ENCODE results near the gene PGD.
"Not testable (repeated sequence)": the region's sequence is repeated elsewhere in the genome, so short reads cannot be mapped to it uniquely, and the experiment has no call there.

Gene PGD

DNA sequence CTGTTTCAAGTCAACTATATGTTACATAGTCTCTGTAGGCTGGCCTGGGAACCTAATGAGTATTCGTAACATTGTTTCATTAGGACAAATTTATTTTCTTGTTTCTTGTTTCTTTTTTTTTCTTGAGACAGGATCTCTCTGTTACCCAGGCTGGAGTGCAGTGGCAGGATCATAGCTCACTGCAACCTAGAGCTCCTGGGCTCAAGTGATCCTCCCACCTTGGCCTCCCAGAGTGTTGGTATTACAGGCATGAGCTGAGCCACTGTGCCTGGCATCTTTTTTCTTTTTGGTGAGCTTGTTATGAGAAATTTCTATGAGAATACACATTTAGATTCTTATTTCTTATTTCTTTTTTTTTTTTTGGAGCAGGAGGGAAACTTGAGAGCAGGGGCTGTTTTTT lies 38.2 kb downstream of the PGD start:
- no peak for DNase-seq (ENCODE audit: low read depth)

DNA sequence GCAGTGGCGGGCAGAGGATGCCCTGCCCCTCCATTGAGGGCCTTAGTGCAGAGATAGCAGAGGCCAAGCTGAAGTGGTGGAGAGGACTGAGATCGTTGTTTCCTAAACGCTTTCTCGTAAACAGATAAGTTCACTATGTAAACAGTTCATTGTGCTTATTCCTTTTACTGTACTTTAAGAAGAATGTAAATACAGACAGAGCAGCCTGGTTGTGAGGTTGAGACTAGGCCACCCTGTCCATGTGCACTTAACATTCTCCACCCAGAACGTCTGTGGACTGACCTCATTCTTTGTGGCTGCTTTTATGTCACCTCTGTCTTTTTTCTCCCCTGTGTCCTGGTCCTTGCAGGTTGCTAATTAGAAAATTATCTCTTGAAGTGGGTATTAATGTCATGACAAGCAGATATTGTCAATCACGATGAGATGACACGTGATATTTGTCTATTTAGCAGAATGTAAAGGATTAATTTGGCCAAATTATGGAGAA lies 39.9 kb downstream of the PGD start:
- no peak for DNase-seq (ENCODE audit: low read depth)

DNA sequence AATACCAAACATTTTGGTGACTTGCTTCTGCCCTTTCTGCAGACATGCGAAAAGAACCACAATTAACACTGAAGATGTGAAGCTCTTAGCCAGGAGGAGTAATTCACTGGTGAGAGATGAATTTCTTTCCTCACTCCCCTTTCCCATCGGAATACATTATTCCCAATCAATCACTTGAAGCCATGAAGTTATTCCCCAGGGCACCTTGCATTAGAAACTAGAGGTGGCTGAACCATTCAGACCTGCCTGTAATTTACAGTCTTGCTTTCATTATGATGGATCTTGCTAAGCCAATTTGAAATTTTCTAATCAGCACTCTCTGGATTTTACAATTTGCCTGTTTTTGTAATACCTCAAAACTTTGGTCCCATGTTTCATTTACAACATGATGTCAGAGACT lies 41.4 kb downstream of the PGD start:
- no peak for DNase-seq (ENCODE audit: low read depth)

GRCh38 chr1:10440794-10441193 lies 41.9 kb downstream of the PGD start:
- DNase-seq (ENCODE audit: low read depth), result no peak

DNA sequence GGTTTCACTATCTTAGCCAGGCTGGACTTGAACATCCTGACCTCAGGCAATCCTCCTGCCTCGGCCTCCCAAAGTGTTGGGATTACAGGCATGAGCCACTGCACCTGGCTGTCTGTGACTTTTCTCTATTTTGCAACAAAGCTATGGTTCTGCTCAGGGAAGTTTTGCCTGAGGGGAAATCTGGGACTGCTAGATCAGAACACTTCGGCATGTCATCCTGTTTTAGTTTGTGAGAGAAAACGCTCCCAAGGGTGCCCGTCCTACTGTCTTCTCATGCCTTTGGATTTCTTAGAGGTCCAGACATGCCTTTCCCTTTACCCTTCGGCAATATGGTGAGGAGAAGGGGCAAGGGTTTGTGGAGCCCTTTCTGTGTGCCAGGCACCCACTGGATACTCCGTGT lies 45.4 kb downstream of the PGD start:
- no peak for DNase-seq (ENCODE audit: low read depth)

GRCh38 chr1:10444795-10445397 lies 46.0 kb downstream of the PGD start:
- no peak for DNase-seq (ENCODE audit: low read depth)

DNA sequence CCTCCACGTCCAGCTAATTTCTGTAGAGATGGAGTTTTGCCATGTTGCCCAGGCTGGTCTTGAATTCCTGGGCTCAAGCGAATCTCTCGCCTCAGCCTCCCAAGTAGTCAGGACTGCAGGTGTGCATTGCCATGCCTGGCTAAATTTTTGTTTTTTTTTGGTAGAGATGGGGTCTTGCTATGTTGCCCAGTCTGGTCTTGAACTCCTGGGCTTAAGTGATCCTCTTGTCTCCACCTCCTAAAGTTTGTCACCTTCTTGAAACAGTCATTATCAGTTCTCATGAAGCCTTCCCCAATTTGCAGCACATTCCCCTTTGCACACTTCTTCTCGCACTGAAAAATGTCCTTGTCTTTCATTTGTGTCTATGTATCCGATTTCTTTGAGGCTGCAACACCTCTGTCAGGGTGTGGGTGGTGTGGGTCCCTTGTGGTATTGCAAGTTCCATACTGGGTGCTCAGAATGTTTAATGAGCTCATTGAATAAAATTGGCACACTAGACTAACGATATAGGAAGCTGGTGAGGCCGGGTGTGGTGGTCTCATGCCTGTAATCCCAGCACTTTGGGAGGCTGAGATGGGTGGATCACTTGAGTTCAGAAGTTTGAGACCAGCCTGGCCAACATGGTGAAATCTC lies 48.0 kb downstream of the PGD start:
- DNase-seq (ENCODE audit: low read depth), result no peak

GRCh38 chr1:10449751-10450150 lies 50.9 kb downstream of the PGD start, which contains the start of gene CORT:
Gene CORT, plus strand, starts transcription at chr1:10450031. Its CDS starts 193 bp downstream, at chr1:10450224.
- no peak for DNase-seq (ENCODE audit: low read depth)

DNA sequence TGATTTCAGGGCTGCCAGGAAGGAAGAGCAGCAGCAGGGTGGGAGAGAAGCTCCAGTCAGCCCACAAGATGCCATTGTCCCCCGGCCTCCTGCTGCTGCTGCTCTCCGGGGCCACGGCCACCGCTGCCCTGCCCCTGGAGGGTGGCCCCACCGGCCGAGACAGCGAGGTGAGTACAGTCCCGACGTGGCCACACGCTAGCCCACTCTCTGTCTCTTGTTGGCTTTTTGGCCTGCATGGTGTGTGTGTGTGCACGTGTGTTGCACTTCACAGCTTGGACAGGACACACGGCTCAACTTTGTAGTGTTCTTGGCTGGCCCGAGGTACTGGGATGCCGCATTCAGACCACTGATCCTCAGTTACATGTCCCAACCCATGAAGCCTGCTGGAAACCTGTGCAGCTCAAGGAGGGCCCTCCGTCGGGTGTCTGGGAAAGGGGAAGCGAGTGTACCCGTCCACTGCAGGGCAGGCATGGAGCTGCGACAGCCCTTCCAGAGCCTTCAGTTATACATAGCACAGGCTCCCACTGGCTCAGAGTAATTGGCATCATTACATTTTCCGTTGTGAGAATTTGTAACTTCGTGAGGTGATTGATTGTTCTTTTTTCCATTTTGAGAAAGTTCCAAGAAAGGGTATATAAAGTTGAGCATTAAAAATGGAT lies 51.4 kb downstream of the PGD start:
- no peak for DNase-seq (ENCODE audit: low read depth)

GRCh38 chr1:10450836-10451235 lies 52.0 kb downstream of the PGD start:
- no peak for DNase-seq (ENCODE audit: low read depth)

DNA sequence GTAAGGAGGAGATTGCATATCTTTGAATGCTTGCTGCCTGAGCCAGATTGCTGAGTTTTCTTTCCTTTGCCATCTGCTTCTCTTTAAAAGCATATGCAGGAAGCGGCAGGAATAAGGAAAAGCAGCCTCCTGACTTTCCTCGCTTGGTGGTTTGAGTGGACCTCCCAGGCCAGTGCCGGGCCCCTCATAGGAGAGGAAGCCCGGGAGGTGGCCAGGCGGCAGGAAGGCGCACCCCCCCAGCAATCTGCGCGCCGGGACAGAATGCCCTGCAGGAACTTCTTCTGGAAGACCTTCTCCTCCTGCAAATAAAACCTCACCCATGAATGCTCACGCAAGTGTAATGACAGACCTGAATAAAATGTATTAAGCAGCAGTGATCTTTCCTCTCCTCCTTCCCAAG lies 52.4 kb downstream of the PGD start:
- DNase-seq (ENCODE audit: low read depth), result peak; percentile 49

DNA sequence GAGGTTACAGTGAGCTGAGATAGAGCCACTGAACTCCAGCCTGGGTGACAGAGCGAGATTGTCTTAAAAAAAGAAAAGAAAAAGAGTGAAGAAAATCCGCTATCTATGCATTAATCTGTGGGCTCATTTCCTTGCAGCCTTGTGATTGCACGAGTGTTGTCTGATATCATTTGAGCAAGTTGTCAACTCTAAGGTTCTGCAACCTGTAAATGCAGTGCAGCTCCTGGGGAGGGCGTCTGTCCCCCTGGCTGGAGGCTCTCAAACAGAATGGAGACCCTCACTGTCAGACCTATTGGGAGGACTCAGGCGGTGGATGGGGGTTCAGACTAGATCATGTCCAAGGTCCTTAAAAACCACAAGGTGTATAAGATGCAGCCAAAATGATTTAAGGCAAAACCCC lies 57.2 kb downstream of the PGD start:
- DNase-seq (ENCODE audit: low read depth), result no peak

DNA sequence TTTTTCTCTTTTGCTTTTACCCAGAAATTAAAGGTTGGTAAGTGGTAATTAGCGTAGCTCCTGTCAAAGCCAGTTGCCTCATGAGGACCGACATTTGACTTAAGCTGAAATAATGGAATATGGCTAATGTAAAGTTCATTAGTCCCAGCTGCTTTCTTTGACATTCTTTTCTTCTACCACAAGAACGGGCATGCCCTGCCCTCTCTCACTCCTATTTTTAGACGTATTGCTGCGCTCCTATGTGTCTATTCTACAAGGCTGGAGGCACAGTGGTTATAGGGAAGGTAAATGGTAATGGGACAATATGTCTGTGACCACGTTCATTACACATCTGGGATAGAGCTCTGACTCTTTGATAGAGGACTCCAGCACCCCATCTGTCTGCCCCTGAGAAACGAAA lies 57.8 kb downstream of the PGD start:
- no peak for DNase-seq (ENCODE audit: low read depth)

- not testable (repeated sequence) for DNase-seq (ENCODE audit: low read depth)
Observed at GRCh38 chr1:10457462-10457861, 58.6 kb downstream of the PGD start.

DNA sequence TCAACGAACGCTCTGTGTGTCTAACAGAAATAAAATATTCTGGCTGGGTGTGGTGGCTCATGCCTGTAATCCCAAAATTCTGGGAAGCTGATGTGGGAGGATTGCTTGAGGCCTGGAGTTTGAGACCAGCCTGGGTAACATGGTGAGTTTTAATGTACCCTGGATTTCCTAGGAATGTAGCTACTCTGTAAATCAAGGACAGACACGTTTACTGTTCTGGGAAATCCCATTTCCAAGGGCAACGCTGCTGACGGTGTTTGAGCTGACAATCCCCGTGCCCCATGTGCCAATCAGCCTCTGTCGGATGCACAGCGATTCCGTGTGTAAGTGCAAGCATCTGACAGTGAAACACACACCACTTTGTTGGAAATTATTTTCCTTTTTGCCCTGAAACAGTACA lies 59.0 kb downstream of the PGD start:
- DNase-seq (ENCODE audit: low read depth), result no peak

- DNase-seq (ENCODE audit: low read depth), result peak; percentile 42
Observed at GRCh38 chr1:10459184-10459583, 60.3 kb downstream of the PGD start.

GRCh38 chr1:10467078-10467477 lies 68.2 kb downstream of the PGD start:
- no peak for DNase-seq (ENCODE audit: low read depth)

DNA sequence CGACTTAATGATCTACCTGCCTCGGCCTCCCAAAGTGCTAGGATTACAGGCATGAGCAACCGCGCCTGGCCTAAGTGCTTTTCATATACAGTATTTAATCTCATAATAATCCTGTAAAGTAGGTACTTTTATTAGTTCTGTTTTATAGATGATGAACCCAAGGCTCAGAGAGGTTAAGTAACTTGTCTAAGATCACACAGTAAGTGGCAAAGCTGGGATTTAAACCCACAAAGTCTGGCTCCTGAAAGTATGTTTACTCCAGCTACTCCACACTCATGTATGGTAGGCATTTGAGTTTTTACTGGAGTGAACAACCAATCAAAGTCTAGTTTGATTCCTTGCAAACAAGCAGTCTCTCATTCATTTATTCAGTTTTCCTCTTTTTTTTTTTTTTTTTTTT lies 71.2 kb downstream of the PGD start:
- DNase-seq (ENCODE audit: low read depth), result no peak

Measured in GM04503 (cell line).